Measurements from ENCODE around the gene SLC5A1. TPM values are rescaled to one million over a fixed set of nuclear protein-coding genes. Genes with fewer than 3 reads are reported as not detected.

Gene SLC5A1
- 100 to 1,000 TPM in 1 of 3 donors, 10 to 100 TPM in 2; 25.8 to 105 (median 27.9) TPM for total RNA-seq
- long read RNA-seq, donor 1, full-length matches to known transcripts: 35 of 42 reads
- long read RNA-seq, donor 1, partial matches to known transcripts: 4 of 42 reads
- long read RNA-seq, donor 1, other reads (novel, unspliced or antisense): 3 of 42 reads
- long read RNA-seq, donor 2, full-length matches to known transcripts: 56 of 65 reads
- long read RNA-seq, donor 2, partial matches to known transcripts: 6 of 65 reads
- long read RNA-seq, donor 2, other reads (novel, unspliced or antisense): 3 of 65 reads

DNA sequence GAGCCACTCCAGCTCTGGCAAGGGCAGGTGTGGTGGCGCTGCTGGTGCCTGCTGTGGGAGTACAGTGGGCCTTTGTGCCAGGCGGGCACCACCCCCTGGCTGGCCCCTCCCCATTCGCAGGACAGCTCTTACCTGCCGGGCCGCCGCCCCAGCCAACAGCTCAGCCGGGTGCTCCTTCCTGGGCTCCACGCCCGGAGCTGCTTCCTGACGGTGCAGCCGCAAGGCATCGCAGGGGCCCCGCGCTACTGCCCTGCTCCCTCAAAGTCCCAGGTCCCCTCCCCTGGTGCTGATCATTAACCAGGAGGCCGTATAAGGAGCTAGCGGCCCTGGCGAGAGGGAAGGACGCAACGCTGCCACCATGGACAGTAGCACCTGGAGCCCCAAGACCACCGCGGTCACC, at the start of gene SLC5A1:
Gene SLC5A1 (plus strand): TSS at position 338 of the 400 bp plus-strand sequence. CDS start 21 bp downstream, at position 359.
- Histone ChIP-seq H3K9me3 (no peaks in the 10 kb centered on the region), H3K4me3 (no peak within 1 kb of the TSS), H3K36me3 (ENCODE audit: low read depth) (no peaks in the 10 kb centered on the region), H3K4me1 (ENCODE audit: low read depth) (no peaks in the 10 kb centered on the region)
- DNase-seq (peak; percentile 90 to 94 (median 93)), ATAC-seq (peak; percentile 91)
- intact Hi-C loops (cut with DNase I, micrococcal nuclease): no loop called here
- TF ChIP-seq, protein P1, sequence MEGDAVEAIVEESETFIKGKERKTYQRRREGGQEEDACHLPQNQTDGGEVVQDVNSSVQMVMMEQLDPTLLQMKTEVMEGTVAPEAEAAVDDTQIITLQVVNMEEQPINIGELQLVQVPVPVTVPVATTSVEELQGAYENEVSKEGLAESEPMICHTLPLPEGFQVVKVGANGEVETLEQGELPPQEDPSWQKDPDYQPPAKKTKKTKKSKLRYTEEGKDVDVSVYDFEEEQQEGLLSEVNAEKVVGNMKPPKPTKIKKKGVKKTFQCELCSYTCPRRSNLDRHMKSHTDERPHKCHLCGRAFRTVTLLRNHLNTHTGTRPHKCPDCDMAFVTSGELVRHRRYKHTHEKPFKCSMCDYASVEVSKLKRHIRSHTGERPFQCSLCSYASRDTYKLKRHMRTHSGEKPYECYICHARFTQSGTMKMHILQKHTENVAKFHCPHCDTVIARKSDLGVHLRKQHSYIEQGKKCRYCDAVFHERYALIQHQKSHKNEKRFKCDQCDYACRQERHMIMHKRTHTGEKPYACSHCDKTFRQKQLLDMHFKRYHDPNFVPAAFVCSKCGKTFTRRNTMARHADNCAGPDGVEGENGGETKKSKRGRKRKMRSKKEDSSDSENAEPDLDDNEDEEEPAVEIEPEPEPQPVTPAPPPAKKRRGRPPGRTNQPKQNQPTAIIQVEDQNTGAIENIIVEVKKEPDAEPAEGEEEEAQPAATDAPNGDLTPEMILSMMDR (IDR thresholded peaks at IDR 0.05): no peak

DNA sequence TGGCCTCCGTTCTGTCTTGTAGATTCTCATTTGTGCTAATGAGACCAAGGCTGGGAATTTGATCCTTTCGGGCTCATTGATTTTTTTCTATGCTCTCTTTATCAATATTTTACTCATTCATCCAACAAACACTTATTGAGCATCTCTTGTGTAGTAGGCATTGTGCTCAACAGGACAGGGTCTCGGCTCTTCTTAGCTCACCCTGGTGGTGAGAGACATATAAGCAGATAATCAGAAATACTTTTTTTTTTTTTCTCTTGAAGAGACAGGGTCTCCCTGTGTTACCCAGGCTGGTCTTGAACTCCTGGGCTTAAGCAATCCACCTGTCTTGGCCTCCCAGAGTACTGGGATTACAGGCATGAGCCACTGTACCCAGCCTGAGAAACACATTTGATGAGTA, 48.0 kb upstream of the SLC5A1 start:
- DNase-seq (no peak), ATAC-seq (no peak)
- H3K36me3 ChIP-seq (ENCODE audit: low read depth): no peaks in the 10 kb centered on the region
- no peak overlapping the region for H3K4me3 ChIP-seq
- intact Hi-C loops (cut with DNase I, micrococcal nuclease): no loop called here
- no peaks in the 10 kb centered on the region for H3K9me3 ChIP-seq
- H3K4me1 ChIP-seq (ENCODE audit: low read depth): no peaks in the 10 kb centered on the region
- TF ChIP-seq, protein P1 (IDR thresholded peaks at IDR 0.05): no peak

DNA sequence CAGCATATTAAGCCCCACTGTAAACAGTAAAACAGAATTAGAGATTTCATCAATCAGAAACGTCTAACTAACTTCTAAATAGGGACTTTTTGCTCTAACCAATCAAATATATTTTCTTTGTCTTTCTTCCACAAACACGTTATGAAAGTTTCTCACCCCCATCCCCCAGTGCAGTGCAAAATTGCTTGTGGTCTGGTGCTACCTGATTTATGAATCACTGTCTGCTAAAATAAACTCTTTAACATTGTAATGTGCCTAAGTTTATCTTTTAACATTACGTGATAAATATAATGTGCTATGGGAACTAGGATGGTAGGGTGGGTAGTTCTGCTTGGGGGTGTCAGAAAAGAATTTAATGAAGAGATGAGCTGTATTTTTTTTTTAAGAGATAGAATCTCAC, 47.3 kb upstream of the SLC5A1 start:
- DNase-seq (no peak), ATAC-seq (no peak)
- Histone ChIP-seq H3K36me3 (ENCODE audit: low read depth) (no peaks in the 10 kb centered on the region), H3K4me3 (no peak overlapping the region), H3K9me3 (no peaks in the 10 kb centered on the region), H3K4me1 (ENCODE audit: low read depth) (no peaks in the 10 kb centered on the region)
- TF ChIP-seq, protein P1 (IDR thresholded peaks at IDR 0.05): no peak
- intact Hi-C loops (cut with DNase I, micrococcal nuclease): no loop called here

DNA sequence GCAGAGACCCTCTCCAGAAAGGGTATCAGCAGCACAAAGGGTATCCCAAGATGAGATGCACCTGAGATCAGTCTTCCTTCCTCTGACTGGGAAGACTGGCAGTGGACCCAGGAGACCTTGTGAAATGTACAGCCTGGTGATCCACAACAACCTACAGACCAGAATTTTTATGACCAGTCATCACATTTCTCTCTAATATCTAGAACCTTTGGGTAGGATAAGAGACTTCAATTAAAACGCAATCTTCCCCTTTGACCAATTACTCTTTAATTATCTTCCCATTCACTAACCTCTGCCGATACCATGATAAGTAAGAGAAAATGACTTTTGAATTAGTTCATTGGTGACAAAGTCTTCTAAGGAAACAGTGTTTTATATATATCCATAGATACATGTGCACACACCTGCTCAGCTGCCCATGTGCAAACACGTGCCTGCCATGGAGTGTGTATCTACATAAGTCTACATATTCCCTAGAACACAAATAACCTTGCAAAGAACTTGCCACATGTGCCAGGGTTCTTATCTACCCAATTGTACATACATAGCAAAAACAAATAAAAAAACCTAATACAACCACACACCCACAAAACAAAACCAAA, 44.2 kb upstream of the SLC5A1 start:
- no peak for ATAC-seq
- no peak for DNase-seq

DNA sequence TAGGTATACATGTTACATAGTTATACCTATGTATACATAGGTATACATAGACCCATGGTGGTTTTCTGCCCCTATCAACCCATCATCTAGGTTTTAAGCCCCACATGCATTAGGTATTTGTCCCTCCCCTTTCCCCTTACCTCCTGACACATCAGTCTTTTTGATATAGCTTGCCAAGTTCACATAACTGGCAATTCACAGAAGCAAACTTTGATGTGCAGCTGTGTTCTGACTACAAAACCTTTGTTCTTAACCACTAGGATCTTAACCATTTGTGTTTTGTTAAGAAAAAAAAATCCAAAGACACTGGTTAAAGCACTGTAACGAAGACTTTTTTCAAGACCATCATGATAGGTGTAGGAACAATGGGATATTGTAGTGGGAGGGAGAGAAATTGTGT, 42.9 kb upstream of the SLC5A1 start:
- ATAC-seq (no peak), DNase-seq (no peak)
- TF ChIP-seq, protein P1 (IDR thresholded peaks at IDR 0.05): no peak
- Histone ChIP-seq H3K9me3 (no peaks in the 10 kb centered on the region), H3K4me1 (ENCODE audit: low read depth) (no peaks in the 10 kb centered on the region), H3K4me3 (no peak overlapping the region), H3K36me3 (ENCODE audit: low read depth) (no peaks in the 10 kb centered on the region)
- intact Hi-C loops (cut with DNase I, micrococcal nuclease): no loop called here

More for the DNA sequence above, 44.2 kb upstream of the SLC5A1 start:
- Histone ChIP-seq H3K36me3 (ENCODE audit: low read depth) (no peaks in the 10 kb centered on the region), H3K4me3 (no peak overlapping the region), H3K9me3 (no peaks in the 10 kb centered on the region), H3K4me1 (ENCODE audit: low read depth) (no peaks in the 10 kb centered on the region)
- intact Hi-C loops (cut with DNase I, micrococcal nuclease): no loop called here
- TF ChIP-seq, protein P1 (IDR thresholded peaks at IDR 0.05): no peak
